ENCODE results near the gene NXNL2. TPM values are rescaled to one million over a fixed set of nuclear protein-coding genes. Genes with fewer than 3 reads are reported as not detected.

The NXNL2 gene
- total RNA-seq, 1 donor from 2014 or later, result 0.32 TPM

DNA sequence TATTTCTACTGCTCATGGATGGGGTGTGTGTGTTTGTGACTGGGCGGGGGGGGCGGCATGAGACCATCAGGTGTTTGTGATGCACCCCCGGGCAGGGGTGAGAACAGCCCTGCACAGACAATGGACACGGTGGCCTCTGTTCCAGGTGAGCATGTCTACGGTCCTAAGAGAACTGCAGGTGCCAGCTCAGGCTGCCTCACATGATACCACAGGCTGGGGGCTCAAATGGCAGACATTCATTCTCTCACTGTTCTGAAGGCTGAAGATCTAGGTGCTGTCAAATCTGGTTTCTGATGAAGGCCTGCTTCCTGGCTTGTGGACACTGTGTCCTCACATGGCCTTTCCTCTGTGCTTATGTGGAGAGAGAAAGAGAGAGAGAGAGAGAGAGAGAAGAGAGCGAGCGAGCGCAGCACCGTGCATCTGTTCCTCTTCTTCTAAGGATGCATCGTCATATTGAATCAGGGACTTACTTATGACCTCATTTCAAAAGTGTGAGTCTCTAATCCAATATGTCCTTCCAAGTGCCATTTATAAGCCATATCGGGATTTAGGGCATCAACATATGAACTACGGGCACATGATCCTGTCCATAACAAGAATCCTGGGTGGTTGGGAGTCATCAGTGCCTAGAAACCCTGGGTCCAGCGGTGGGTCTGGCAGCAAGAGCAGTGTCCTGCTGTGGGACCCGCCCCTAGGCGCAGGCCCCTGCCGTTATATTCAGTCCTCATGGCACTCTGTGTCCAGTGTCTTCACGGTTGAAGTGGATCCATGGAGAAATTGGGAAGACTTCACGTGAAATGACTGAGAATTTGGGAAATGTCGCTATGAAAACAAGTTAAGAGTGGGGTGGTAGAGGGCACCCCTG, 42.5 kb downstream of the NXNL2 start:
- Mint-ChIP-seq H3K36me3 (ENCODE audit: unreplicated experiment) (no peaks in the 10 kb centered on the region), H3K9me3 (ENCODE audit: unreplicated experiment) (no peaks in the 10 kb centered on the region), H3K27me3 (ENCODE audit: unreplicated experiment) (no peaks in the 10 kb centered on the region), H3K27ac (ENCODE audit: unreplicated experiment) (no peak overlapping the region), H3K4me3 (ENCODE audit: unreplicated experiment) (no peak overlapping the region), H3K4me1 (ENCODE audit: unreplicated experiment) (peaks cover 12% of the 10 kb centered on the region)
- TF ChIP-seq, protein P1, sequence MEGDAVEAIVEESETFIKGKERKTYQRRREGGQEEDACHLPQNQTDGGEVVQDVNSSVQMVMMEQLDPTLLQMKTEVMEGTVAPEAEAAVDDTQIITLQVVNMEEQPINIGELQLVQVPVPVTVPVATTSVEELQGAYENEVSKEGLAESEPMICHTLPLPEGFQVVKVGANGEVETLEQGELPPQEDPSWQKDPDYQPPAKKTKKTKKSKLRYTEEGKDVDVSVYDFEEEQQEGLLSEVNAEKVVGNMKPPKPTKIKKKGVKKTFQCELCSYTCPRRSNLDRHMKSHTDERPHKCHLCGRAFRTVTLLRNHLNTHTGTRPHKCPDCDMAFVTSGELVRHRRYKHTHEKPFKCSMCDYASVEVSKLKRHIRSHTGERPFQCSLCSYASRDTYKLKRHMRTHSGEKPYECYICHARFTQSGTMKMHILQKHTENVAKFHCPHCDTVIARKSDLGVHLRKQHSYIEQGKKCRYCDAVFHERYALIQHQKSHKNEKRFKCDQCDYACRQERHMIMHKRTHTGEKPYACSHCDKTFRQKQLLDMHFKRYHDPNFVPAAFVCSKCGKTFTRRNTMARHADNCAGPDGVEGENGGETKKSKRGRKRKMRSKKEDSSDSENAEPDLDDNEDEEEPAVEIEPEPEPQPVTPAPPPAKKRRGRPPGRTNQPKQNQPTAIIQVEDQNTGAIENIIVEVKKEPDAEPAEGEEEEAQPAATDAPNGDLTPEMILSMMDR (IDR thresholded peaks at IDR 0.05), result no peak
- no peak for DNase-seq (ENCODE audit: extremely low spot score, unreplicated experiment)

DNA sequence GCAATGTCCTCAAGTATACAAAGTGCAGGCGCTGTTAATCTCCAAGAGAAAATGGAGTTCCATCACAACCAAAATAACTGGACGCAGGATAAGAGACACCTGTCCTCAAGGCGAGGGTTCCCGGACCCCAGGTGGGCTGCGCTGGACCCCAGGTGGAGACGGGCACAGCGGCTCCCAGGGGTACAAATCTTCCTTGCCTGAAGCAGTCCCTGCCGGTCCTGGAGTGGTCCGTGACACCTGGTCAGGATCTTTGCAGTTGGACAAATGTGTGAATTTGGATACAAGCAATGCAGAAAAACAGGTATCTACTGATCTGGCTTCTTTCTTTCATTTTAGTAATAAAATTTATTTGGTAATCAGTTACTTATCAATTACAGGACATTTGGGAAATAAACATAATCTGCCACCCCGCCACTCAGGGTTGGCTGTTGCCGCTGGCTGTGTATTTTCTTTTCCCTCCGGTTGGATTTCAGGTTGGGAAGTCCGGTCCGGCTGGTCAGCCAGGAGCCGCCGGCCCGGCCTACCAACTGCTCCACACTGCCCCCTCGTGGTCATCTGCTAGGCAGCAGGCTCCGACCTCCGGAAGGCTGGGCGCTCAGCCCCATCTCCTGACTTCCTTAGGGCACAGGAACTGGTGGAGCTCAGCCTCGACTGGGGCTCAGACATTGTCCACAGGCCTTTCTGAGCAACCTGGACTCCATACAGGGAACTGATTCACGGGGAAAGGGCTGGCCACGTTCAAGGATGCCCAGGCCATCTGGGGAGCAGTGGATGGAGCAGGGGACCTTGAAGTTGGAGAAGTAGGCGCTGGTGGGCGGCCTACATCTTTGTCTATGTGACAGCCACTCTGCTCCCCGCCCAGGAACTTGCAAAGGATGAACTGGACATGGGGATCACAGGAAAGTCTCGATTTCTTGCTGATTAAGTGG, 43.4 kb downstream of the NXNL2 start:
- DNase-seq (ENCODE audit: extremely low spot score, unreplicated experiment), result peak; percentile 95

DNA sequence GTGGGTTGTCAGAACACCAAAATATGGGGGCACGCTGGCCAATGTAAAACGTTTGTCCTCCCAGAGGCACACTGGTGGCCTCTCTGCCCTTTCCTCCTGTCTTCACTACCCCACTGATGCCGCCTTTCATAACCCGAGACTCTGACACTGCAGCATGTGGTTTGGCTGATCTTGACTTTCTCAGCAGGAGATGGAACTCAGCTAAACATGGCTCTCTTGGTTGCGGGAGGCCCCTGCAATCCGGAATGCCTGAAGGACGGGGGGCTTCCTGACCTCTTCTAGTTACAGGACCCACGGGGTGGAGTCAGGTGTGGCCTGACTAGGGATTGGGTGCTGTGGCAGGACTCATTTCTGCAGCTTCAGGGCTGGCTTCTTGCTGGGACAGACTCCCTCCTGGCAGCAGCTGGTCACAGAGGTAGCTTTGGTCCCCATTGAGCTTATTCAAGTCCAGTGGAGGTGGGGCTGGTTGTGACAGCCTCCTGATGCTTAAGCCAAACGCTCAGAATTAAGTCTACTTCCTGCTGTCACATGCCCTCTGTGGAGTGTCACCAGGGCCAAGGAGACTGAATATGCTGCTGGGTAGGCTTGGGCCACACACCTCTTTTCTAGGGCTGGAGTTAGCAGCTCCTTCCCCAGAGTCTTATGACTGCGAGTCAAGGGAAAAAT, 44.2 kb downstream of the NXNL2 start:
- TF ChIP-seq, protein P1 (IDR thresholded peaks at IDR 0.05), result no peak
- Mint-ChIP-seq H3K27ac (ENCODE audit: unreplicated experiment) (no peak overlapping the region), H3K4me3 (ENCODE audit: unreplicated experiment) (no peak overlapping the region), H3K27me3 (ENCODE audit: unreplicated experiment) (no peaks in the 10 kb centered on the region), H3K9me3 (ENCODE audit: unreplicated experiment) (peaks cover 4% of the 10 kb centered on the region), H3K4me1 (ENCODE audit: unreplicated experiment) (peaks cover 18% of the 10 kb centered on the region), H3K36me3 (ENCODE audit: unreplicated experiment) (no peaks in the 10 kb centered on the region)
- DNase-seq (ENCODE audit: extremely low spot score, unreplicated experiment), result peak; percentile 73

More for the DNA sequence above, 43.4 kb downstream of the NXNL2 start:
- H3K4me1 Mint-ChIP-seq (ENCODE audit: unreplicated experiment), result peaks cover 12% of the 10 kb centered on the region
- TF ChIP-seq, protein P1 (IDR thresholded peaks at IDR 0.05), result peak; percentile 98
- H3K9me3 Mint-ChIP-seq (ENCODE audit: unreplicated experiment), result peaks cover 1% of the 10 kb centered on the region
- no peaks in the 10 kb centered on the region for H3K36me3 Mint-ChIP-seq (ENCODE audit: unreplicated experiment)
- no peak overlapping the region for H3K27ac Mint-ChIP-seq (ENCODE audit: unreplicated experiment)
- peak overlapping the region; percentile 35 for H3K4me3 Mint-ChIP-seq (ENCODE audit: unreplicated experiment)
- H3K27me3 Mint-ChIP-seq (ENCODE audit: unreplicated experiment), result no peaks in the 10 kb centered on the region

DNA sequence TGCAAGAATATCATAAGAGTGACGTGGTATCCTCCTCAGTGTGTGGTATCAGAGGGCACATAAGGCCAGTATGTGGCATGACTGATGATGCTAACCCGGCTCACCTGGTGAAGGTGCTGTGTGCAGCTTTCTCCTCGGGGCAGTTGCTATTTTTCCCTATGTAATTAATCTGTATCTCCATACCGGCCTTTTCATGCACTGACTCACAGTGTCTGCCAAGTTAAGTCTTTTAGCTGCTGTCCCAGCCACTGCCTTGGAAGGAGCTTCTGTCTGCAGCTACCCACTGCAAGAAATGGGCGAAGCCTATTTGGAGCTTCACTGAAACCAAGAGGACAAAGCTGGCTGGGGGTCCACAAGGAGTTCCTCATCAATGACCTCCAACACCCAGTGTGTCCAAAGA, 46.0 kb downstream of the NXNL2 start:
- TF ChIP-seq, protein P1 (IDR thresholded peaks at IDR 0.05), result no peak
- Mint-ChIP-seq H3K4me3 (ENCODE audit: unreplicated experiment) (no peak overlapping the region), H3K27me3 (ENCODE audit: unreplicated experiment) (no peaks in the 10 kb centered on the region), H3K36me3 (ENCODE audit: unreplicated experiment) (peaks cover under 1% of the 10 kb centered on the region), H3K27ac (ENCODE audit: unreplicated experiment) (no peak overlapping the region), H3K9me3 (ENCODE audit: unreplicated experiment) (peaks cover 4% of the 10 kb centered on the region), H3K4me1 (ENCODE audit: unreplicated experiment) (peaks cover 25% of the 10 kb centered on the region)
- DNase-seq (ENCODE audit: extremely low spot score, unreplicated experiment), result peak; percentile 36
